ENCODE data around the gene ARL8B. TPM values are rescaled to one million over a fixed set of nuclear protein-coding genes. Genes with fewer than 3 reads are reported as not detected.

Gene ARL8B
- total and polyA plus RNA-seq, 2 donors (not counting 1 experiment from before 2014, with no cell fraction given): 14.5 to 67.3 TPM

DNA sequence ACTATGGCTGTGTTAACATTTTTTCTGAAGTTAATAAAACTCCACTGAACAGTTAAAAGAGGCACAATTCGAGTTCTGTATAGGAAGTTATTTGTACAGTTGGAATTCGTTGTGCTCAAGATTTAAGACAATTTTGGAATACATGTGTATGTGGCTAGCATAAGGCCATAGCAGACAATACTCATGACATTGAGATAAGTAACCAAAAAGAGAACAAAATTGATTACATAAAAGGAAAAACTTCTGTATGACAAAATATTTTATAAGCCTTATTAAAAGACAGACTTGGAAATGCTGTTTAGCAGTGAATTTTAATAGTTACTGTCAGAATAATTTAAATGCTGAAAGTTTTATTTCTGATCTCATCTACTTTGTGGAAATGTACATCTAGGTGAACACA is 47.7 kb downstream of the ARL8B start:
- H3K36me3 ChIP-seq (replicated peaks in 1 of 2; ENCODE audit: control extremely low read depth in 1 of 2, control insufficient read depth in 1 of 2, extremely low read depth in 1 of 2, insufficient read depth in 2 of 2, low read length in 1 of 2): peaks cover 2 to 33% of the 10 kb centered on the region in 2 experiments
- intact Hi-C loops (cut with micrococcal nuclease): loop anchor here (5.0 kb wide), 1 partner anchor 37 kb away; no protein-coding TSS in a partner anchor
- POLR2A ChIA-PET: no interaction called here
- CTCF ChIA-PET: no interaction called here
- H3K4me3 ChIP-seq (ENCODE audit: control extremely low read depth in 1 of 5, extremely low read depth in 1 of 5, insufficient read depth in 1 of 5, low read depth in 2 of 5, low read length in 4 of 5): no peak overlapping the region
- no peaks in the 10 kb centered on the region for H3K27me3 Mint-ChIP-seq
- H4K20me1 ChIP-seq (ENCODE audit: control insufficient read depth, insufficient read depth, low read length, poor library complexity, severe bottlenecking): peaks cover 9% of the 10 kb centered on the region
- H3K27me3 ChIP-seq (replicated peaks in 1 of 4; ENCODE audit: control extremely low read depth in 1 of 4, control insufficient read depth in 3 of 4, insufficient read depth in 4 of 4, low read length in 3 of 4): no peaks in the 10 kb centered on the region
- peaks cover 53% of the 10 kb centered on the region for H3K79me2 ChIP-seq (ENCODE audit: control insufficient read depth, insufficient read depth, low read length)
- H3K9ac ChIP-seq (ENCODE audit: low read length): no peak overlapping the region
- no peak overlapping the region for H3K4me2 ChIP-seq (replicated peaks; ENCODE audit: low read depth, low read length, poor library complexity, severe bottlenecking)
- no peak overlapping the region for H3K27ac Mint-ChIP-seq
- TF ChIP-seq EZH2 (IDR thresholded peaks at IDR 0.05; ENCODE audit: borderline replicate concordance, insufficient read depth, low read depth, low read length, poor library complexity, severe bottlenecking): no peak
- TF ChIP-seq, protein P1, sequence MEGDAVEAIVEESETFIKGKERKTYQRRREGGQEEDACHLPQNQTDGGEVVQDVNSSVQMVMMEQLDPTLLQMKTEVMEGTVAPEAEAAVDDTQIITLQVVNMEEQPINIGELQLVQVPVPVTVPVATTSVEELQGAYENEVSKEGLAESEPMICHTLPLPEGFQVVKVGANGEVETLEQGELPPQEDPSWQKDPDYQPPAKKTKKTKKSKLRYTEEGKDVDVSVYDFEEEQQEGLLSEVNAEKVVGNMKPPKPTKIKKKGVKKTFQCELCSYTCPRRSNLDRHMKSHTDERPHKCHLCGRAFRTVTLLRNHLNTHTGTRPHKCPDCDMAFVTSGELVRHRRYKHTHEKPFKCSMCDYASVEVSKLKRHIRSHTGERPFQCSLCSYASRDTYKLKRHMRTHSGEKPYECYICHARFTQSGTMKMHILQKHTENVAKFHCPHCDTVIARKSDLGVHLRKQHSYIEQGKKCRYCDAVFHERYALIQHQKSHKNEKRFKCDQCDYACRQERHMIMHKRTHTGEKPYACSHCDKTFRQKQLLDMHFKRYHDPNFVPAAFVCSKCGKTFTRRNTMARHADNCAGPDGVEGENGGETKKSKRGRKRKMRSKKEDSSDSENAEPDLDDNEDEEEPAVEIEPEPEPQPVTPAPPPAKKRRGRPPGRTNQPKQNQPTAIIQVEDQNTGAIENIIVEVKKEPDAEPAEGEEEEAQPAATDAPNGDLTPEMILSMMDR (IDR thresholded peaks at IDR 0.05): no peak
- H3K4me1 ChIP-seq (ENCODE audit: control insufficient read depth in 2 of 2, insufficient read depth in 2 of 2, low read length in 2 of 2): peaks cover 4 to 8% of the 10 kb centered on the region in 2 donors
- DNase-seq (no peak), ATAC-seq (ENCODE audit: low read depth) (no peak)
- H3K4me3 Mint-ChIP-seq: no peak overlapping the region
- WGBS (ENCODE audit: insufficient coverage): no CpG with 5 or more reads among the region's 2 CpGs
- no peaks in the 10 kb centered on the region for H3K9me3 ChIP-seq (ENCODE audit: control extremely low read depth in 1 of 3, control insufficient read depth in 2 of 3, insufficient read depth in 1 of 3, low read length in 2 of 3)
- H3K4me1 Mint-ChIP-seq: peaks cover 34% of the 10 kb centered on the region
- H3K27ac ChIP-seq (ENCODE audit: low read length in 2 of 2): peak overlapping the region in 1 of 2 donors; percentile 14
- H2AFZ ChIP-seq (ENCODE audit: insufficient read depth, low read depth, low read length, poor library complexity, severe bottlenecking): no peak overlapping the region
- H3K9me3 Mint-ChIP-seq (ENCODE audit: insufficient read depth): no peaks in the 10 kb centered on the region

- DNase-seq (no peak), ATAC-seq (ENCODE audit: low read depth) (no peak)
- Histone ChIP-seq H3K79me2 (ENCODE audit: control insufficient read depth, insufficient read depth, low read length) (peaks cover 44% of the 10 kb centered on the region), H3K27ac (ENCODE audit: low read length in 2 of 2) (no peak overlapping the region), H3K4me1 (ENCODE audit: control insufficient read depth in 2 of 2, insufficient read depth in 2 of 2, low read length in 2 of 2) (peaks cover 4 to 8% of the 10 kb centered on the region in 2 donors), H4K20me1 (ENCODE audit: control insufficient read depth, insufficient read depth, low read length, poor library complexity, severe bottlenecking) (peaks cover 9% of the 10 kb centered on the region), H3K36me3 (replicated peaks in 1 of 2; ENCODE audit: control extremely low read depth in 1 of 2, control insufficient read depth in 1 of 2, extremely low read depth in 1 of 2, insufficient read depth in 2 of 2, low read length in 1 of 2) (peaks cover 2 to 43% of the 10 kb centered on the region in 2 experiments), H3K9ac (ENCODE audit: low read length) (no peak overlapping the region), H3K4me2 (replicated peaks; ENCODE audit: low read depth, low read length, poor library complexity, severe bottlenecking) (no peak overlapping the region), H3K9me3 (ENCODE audit: control extremely low read depth in 1 of 3, control insufficient read depth in 2 of 3, insufficient read depth in 1 of 3, low read length in 2 of 3) (no peaks in the 10 kb centered on the region), H3K27me3 (replicated peaks in 1 of 4; ENCODE audit: control extremely low read depth in 1 of 4, control insufficient read depth in 3 of 4, insufficient read depth in 4 of 4, low read length in 3 of 4) (no peaks in the 10 kb centered on the region), H2AFZ (ENCODE audit: insufficient read depth, low read depth, low read length, poor library complexity, severe bottlenecking) (no peak overlapping the region), H3K4me3 (ENCODE audit: control extremely low read depth in 1 of 5, extremely low read depth in 1 of 5, insufficient read depth in 1 of 5, low read depth in 2 of 5, low read length in 4 of 5) (no peak overlapping the region)
- WGBS (ENCODE audit: insufficient coverage): 100% methylated on average over 1 of the region's 5 CpGs
- Mint-ChIP-seq H3K27me3 (no peaks in the 10 kb centered on the region), H3K4me1 (peaks cover 25% of the 10 kb centered on the region), H3K9me3 (ENCODE audit: insufficient read depth) (no peaks in the 10 kb centered on the region), H3K27ac (no peak overlapping the region), H3K4me3 (no peak overlapping the region)
- ChIA-PET POLR2A (no interaction called here), CTCF (no interaction called here)
- intact Hi-C loops (cut with micrococcal nuclease): loop anchor here (5.0 kb wide), 1 partner anchor 36 kb away; no protein-coding TSS in a partner anchor
- no peak for TF ChIP-seq EZH2 (IDR thresholded peaks at IDR 0.05; ENCODE audit: borderline replicate concordance, insufficient read depth, low read depth, low read length, poor library complexity, severe bottlenecking)
- TF ChIP-seq, protein P1 (IDR thresholded peaks at IDR 0.05): no peak
Observed at GRCh38 chr3:5170975-5171374, 48.9 kb downstream of the ARL8B start.
